GM23338 (cell line): ENCODE data around the gene ZMYND19. TPM values are rescaled to one million over a fixed set of nuclear protein-coding genes. Genes with fewer than 3 reads are reported as not detected.

Experiments
- ETS1 ChIP-seq: IDR thresholded peaks from 2 replicates; pipeline ENCODE4 v1.6.1; 2016; ENCODE audit warnings: antibody characterized with exemption
- EZH2 ChIP-seq: fragments of 200-600 bp; sonication (generic); IDR thresholded peaks from one replicate; pipeline ENCODE4 v1.8.0; 2017; ENCODE audit warnings: antibody characterized with exemption, mild to moderate bottlenecking, low read depth; ENCODE audit not compliant: unreplicated experiment
- EZH2phosphoT487 ChIP-seq: fragments of 200-600 bp; sonication (generic); IDR thresholded peaks from one replicate; pipeline ENCODE4 v1.8.1; 2018; ENCODE audit warnings: antibody characterized with exemption; ENCODE audit not compliant: unreplicated experiment
- JUNB ChIP-seq: IDR thresholded peaks from one replicate; pipeline ENCODE4 v1.6.1; 2016; ENCODE audit warnings: antibody characterized with exemption; ENCODE audit not compliant: unreplicated experiment
- NANOG ChIP-seq: IDR thresholded peaks from 2 replicates; pipeline ENCODE4 v1.6.1; 2016; ENCODE audit warnings: antibody characterized with exemption, borderline replicate concordance
- ZNF114 ChIP-seq: fragments of 250-450 bp; sonication (Bioruptor Pico); IDR thresholded peaks from 2 replicates; pipeline ENCODE4 v1.5.0; 2020; ENCODE audit warnings: mild to moderate bottlenecking, moderate library complexity
- ZNF331 ChIP-seq: fragments of 250-450 bp; sonication (Bioruptor Pico); IDR thresholded peaks from 2 replicates; pipeline ENCODE4 v1.5.0; 2020; ENCODE audit warnings: low read depth, mild to moderate bottlenecking, moderate library complexity
- polyA plus RNA-seq: library from polyadenylated mRNA; unstranded; fragments of >200 nt; fragmentation: Nextera tagmentation; extraction: Ambion mirVana; gene quantifications from 2 replicates; pipeline ENCODE4 v1.2.1, GENCODE V29; 2016
- total RNA-seq: library from RNA; depleted of rRNA; stranded (reverse); fragments of >200 nt; shearing (Covaris generic); gene quantifications from 2 replicates; pipeline ENCODE4 v1.2.3, GENCODE V29; 2014
- TF ChIP-seq, protein P1 (sequence below): fragments of 250-450 bp; sonication (Bioruptor Pico); IDR thresholded peaks from 2 replicates; pipeline ENCODE4 v1.5.0; 2020; ENCODE audit warnings: mild to moderate bottlenecking, moderate library complexity
- TF ChIP-seq, protein P2 (sequence below): IDR thresholded peaks from one replicate; pipeline ENCODE4 v1.6.1; 2018; ENCODE audit warnings: antibody characterized with exemption; ENCODE audit not compliant: unreplicated experiment

The ZMYND19 gene
- total and polyA plus RNA-seq, 2 experiments from 2014 or later: 25.8 to 58.5 TPM

- TF ChIP-seq, protein P1, sequence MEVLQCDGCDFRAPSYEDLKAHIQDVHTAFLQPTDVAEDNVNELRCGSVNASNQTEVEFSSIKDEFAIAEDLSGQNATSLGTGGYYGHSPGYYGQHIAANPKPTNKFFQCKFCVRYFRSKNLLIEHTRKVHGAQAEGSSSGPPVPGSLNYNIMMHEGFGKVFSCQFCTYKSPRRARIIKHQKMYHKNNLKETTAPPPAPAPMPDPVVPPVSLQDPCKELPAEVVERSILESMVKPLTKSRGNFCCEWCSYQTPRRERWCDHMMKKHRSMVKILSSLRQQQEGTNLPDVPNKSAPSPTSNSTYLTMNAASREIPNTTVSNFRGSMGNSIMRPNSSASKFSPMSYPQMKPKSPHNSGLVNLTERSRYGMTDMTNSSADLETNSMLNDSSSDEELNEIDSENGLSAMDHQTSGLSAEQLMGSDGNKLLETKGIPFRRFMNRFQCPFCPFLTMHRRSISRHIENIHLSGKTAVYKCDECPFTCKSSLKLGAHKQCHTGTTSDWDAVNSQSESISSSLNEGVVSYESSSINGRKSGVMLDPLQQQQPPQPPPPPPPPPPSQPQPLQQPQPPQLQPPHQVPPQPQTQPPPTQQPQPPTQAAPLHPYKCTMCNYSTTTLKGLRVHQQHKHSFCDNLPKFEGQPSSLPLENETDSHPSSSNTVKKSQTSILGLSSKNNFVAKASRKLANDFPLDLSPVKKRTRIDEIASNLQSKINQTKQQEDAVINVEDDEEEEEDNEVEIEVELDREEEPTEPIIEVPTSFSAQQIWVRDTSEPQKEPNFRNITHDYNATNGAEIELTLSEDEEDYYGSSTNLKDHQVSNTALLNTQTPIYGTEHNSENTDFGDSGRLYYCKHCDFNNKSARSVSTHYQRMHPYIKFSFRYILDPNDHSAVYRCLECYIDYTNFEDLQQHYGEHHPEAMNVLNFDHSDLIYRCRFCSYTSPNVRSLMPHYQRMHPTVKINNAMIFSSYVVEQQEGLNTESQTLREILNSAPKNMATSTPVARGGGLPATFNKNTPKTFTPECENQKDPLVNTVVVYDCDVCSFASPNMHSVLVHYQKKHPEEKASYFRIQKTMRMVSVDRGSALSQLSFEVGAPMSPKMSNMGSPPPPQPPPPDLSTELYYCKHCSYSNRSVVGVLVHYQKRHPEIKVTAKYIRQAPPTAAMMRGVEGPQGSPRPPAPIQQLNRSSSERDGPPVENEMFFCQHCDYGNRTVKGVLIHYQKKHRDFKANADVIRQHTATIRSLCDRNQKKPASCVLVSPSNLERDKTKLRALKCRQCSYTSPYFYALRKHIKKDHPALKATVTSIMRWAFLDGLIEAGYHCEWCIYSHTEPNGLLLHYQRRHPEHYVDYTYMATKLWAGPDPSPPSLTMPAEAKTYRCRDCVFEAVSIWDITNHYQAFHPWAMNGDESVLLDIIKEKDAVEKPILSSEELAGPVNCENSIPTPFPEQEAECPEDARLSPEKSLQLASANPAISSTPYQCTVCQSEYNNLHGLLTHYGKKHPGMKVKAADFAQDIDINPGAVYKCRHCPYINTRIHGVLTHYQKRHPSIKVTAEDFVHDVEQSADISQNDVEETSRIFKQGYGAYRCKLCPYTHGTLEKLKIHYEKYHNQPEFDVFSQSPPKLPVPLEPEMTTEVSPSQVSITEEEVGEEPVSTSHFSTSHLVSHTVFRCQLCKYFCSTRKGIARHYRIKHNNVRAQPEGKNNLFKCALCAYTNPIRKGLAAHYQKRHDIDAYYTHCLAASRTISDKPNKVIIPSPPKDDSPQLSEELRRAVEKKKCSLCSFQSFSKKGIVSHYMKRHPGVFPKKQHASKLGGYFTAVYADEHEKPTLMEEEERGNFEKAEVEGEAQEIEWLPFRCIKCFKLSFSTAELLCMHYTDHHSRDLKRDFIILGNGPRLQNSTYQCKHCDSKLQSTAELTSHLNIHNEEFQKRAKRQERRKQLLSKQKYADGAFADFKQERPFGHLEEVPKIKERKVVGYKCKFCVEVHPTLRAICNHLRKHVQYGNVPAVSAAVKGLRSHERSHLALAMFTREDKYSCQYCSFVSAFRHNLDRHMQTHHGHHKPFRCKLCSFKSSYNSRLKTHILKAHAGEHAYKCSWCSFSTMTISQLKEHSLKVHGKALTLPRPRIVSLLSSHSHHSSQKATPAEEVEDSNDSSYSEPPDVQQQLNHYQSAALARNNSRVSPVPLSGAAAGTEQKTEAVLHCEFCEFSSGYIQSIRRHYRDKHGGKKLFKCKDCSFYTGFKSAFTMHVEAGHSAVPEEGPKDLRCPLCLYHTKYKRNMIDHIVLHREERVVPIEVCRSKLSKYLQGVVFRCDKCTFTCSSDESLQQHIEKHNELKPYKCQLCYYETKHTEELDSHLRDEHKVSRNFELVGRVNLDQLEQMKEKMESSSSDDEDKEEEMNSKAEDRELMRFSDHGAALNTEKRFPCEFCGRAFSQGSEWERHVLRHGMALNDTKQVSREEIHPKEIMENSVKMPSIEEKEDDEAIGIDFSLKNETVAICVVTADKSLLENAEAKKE (CRISPR knock-in tag): no peak
- TF ChIP-seq EZH2 (no peak), NANOG (no peak), ETS1 (no peak), ZNF114 (CRISPR knock-in tag) (no peak), JUNB (no peak), ZNF331 (no peak), EZH2phosphoT487 (no peak)
- TF ChIP-seq, protein P2, sequence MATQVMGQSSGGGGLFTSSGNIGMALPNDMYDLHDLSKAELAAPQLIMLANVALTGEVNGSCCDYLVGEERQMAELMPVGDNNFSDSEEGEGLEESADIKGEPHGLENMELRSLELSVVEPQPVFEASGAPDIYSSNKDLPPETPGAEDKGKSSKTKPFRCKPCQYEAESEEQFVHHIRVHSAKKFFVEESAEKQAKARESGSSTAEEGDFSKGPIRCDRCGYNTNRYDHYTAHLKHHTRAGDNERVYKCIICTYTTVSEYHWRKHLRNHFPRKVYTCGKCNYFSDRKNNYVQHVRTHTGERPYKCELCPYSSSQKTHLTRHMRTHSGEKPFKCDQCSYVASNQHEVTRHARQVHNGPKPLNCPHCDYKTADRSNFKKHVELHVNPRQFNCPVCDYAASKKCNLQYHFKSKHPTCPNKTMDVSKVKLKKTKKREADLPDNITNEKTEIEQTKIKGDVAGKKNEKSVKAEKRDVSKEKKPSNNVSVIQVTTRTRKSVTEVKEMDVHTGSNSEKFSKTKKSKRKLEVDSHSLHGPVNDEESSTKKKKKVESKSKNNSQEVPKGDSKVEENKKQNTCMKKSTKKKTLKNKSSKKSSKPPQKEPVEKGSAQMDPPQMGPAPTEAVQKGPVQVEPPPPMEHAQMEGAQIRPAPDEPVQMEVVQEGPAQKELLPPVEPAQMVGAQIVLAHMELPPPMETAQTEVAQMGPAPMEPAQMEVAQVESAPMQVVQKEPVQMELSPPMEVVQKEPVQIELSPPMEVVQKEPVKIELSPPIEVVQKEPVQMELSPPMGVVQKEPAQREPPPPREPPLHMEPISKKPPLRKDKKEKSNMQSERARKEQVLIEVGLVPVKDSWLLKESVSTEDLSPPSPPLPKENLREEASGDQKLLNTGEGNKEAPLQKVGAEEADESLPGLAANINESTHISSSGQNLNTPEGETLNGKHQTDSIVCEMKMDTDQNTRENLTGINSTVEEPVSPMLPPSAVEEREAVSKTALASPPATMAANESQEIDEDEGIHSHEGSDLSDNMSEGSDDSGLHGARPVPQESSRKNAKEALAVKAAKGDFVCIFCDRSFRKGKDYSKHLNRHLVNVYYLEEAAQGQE: no peak
Measured at GRCh38 chr9:137630679-137631078, 40.4 kb upstream of the ZMYND19 start (continued).
